BLaER1 treated with 17β-estradiol and CSF1 and Interleukin-3, amounts not matched to agents 10 nM and 100 nM (cell line): ENCODE data around the gene RBBP7.

Source experiments
- H3K27ac ChIP-seq, 11 experiments: shearing (Covaris generic); formaldehyde crosslinking; 2 replicates each; pipeline ENCODE4 v1.8.1; 2022
- H3K27me3 ChIP-seq, 11 experiments: shearing (Covaris generic); formaldehyde crosslinking; 2 replicates each; pipeline ENCODE4 v1.8.1; 2022
- H3K36me3 ChIP-seq, 11 experiments: shearing (Covaris generic); formaldehyde crosslinking; 2 replicates each; pipeline ENCODE4 v1.8.1; 2022
- H3K4me1 ChIP-seq, 10 experiments: shearing (Covaris generic); formaldehyde crosslinking; 2 replicates each; pipeline ENCODE4 v1.8.1; 2022
- H3K4me2 ChIP-seq, 11 experiments: shearing (Covaris generic); formaldehyde crosslinking; 2 replicates each; pipeline ENCODE4 v1.8.1; 2022
- H3K4me3 ChIP-seq, 10 experiments: shearing (Covaris generic); formaldehyde crosslinking; 2 replicates each; pipeline ENCODE4 v1.8.1; 2022
- H3K9ac ChIP-seq, 11 experiments: shearing (Covaris generic); formaldehyde crosslinking; 2 replicates each; pipeline ENCODE4 v1.8.1; 2022
- H3K9me3 ChIP-seq, 11 experiments: shearing (Covaris generic); formaldehyde crosslinking; replicated peaks in 1 of 11; 2 replicates each; pipeline ENCODE4 v1.8.1; 2022
- H4K20me1 ChIP-seq, 11 experiments: shearing (Covaris generic); formaldehyde crosslinking; 2 replicates each; pipeline ENCODE4 v1.8.1; 2022
- Cebpa-rat ChIP-seq, 11 experiments: shearing (Covaris generic); IDR thresholded peaks; 2 replicates each; pipeline ENCODE4 v1.8.1; 2022

The RBBP7 gene

DNA sequence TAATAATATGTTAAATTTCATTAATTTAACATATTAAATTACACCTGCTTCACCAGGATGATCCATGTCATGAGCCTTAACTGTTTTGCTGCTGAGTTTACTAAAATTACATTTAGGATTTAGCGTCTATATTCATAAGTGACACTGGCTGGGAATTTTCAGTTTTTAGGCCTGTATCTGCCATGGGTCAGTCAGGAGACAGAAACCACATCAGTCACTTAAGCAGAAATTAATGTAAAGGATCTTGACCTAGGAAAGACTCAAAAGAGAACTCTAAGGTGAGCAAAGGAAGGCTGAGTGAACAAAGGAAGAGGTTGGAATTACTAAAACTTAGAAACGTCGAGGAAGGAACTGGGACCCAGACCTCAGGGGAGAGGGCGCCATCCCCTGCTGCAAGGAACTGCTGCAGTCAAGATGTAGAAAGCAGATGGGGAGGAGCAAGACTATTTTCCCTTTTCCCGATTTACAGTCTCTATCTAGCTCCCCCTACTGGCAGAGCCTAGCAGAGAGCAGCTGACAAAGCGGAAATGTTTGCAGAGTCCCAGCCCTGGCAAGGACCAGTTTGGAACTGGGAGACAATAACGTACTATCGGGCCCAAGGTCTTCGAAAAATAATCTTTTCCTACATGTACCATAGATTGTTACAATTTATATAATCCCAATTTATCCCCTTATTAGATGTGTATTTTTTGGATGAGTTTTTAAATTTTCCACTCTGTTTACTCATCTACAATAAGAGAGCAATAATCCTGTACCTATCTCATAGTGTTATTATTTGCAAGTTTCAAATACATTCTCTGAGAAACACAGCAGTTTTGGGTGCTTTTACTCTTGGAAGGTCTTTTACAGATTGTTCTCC lies 22.6 kb upstream of the RBBP7 start:
- H3K27ac ChIP-seq: no peak overlapping the region
- H3K4me2 ChIP-seq: no peak overlapping the region
- no peaks in the 10 kb centered on the region for H3K9me3 ChIP-seq
- no peaks in the 10 kb centered on the region for H4K20me1 ChIP-seq
- no peak overlapping the region for H3K9ac ChIP-seq
- no peak for TF ChIP-seq Cebpa-rat (IDR thresholded peaks at IDR 0.05)
- H3K4me3 ChIP-seq: no peak overlapping the region
- 0 out of 20 replicates have a peak, but pooled peaks cover 0 to 3% (median 0%) of the 10 kb centered on the region in 10 experiments for H3K4me1 ChIP-seq
- H3K27me3 ChIP-seq: peaks cover 14 to 65% (median 42%) of the 10 kb centered on the region in 11 experiments; a peak in 21 of 22 replicates
- H3K36me3 ChIP-seq: no peaks in the 10 kb centered on the region

GRCh38 chrX:16885628-16886027 lies 15.5 kb upstream of the RBBP7 start:
- no peaks in the 10 kb centered on the region for H3K36me3 ChIP-seq
- H4K20me1 ChIP-seq: no peaks in the 10 kb centered on the region
- no peak overlapping the region for H3K27ac ChIP-seq
- H3K9me3 ChIP-seq: no peaks in the 10 kb centered on the region
- H3K27me3 ChIP-seq: peaks cover 19 to 62% (median 54%) of the 10 kb centered on the region in 11 experiments; a peak in 21 of 22 replicates
- H3K4me3 ChIP-seq: no peak overlapping the region
- H3K4me2 ChIP-seq: peak overlapping the region in 1 of 11 experiments; percentile 22; a peak in 1 of 22 replicates
- H3K4me1 ChIP-seq: peaks cover 4 to 9% (median 5%) of the 10 kb centered on the region in 10 experiments; a peak in 10 of 20 replicates
- H3K9ac ChIP-seq: no peak overlapping the region
- TF ChIP-seq Cebpa-rat (IDR thresholded peaks at IDR 0.05): no peak

DNA sequence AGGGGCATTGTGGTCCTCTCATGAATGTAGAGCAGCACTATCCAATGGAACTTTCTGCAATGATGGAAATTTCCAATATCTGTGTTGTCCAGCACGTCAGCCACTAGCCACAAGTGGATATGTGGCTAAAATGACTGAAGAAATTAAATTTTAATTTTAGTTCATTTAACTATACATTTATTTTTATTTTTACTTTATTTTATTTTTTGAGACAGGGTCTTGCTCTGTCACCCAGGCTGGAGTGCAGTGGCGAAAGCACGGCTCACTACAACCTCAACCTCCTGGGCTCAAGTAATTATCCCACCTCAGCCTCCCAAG lies 13.3 kb upstream of the RBBP7 start:
- H3K36me3 ChIP-seq: no peaks in the 10 kb centered on the region
- peak overlapping the region in 5 of 11 experiments; percentile 65 to 82 (median 73); a peak in 5 of 22 replicates for H3K4me2 ChIP-seq
- H3K4me1 ChIP-seq: peaks cover 4 to 9% (median 5%) of the 10 kb centered on the region in 10 experiments; a peak in 10 of 20 replicates
- no peak overlapping the region; a peak in 1 of 22 replicates for H3K9ac ChIP-seq
- H3K27ac ChIP-seq: no peak overlapping the region
- peaks cover 19 to 64% (median 55%) of the 10 kb centered on the region in 11 experiments for H3K27me3 ChIP-seq
- H4K20me1 ChIP-seq: no peaks in the 10 kb centered on the region
- no peak for TF ChIP-seq Cebpa-rat (IDR thresholded peaks at IDR 0.05)
- H3K4me3 ChIP-seq: peak overlapping the region in 1 of 10 experiments; percentile 57; a peak in 2 of 20 replicates
- H3K9me3 ChIP-seq: no peaks in the 10 kb centered on the region

DNA sequence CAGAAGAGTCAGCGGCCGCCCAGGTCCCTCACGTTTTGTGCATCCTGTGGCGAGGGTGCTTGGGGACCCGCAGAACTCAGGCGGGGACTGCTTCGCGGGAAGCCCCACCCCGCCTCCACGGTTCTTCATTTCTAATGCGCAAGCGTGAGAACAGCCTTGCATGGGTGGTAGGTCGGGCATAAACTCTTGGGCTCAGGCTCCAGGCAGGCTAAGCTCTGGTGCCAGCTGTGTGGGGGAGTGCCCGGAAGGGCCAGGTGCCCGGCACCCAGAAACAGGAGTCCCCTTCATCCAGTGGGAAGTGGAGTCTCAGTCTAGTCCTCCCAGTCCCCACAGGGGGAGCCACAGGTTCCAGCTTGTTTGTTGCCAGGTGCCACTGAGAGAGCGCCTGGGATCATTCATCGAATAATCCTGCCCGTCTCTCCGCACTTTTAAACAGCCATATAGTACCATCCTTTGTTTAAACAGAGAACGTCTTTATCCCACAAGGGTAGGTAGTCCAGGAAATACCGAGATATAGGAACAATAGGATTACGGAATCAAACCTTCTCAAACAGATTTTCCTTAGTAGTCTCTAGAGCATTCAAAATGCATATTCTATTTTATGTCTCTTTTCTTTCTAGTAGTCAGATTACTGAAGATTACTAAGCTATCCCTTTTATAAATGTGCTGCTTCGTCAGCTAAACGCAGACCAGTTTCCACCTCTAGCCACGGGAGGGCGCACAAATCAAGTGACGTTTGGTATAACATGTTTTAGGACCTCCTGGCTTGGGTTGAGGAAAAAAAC lies 12.7 kb upstream of the RBBP7 start:
- Histone ChIP-seq H3K36me3 (no peaks in the 10 kb centered on the region), H3K4me2 (peak overlapping the region; percentile 59 to 86 (median 73)), H3K27ac (peak overlapping the region in 10 of 11 experiments; percentile 22 to 66 (median 56); a peak in 16 of 22 replicates), H3K9me3 (no peaks in the 10 kb centered on the region), H4K20me1 (no peaks in the 10 kb centered on the region), H3K4me3 (peak overlapping the region; percentile 49 to 68 (median 59)), H3K9ac (peak overlapping the region; percentile 40 to 75 (median 66); a peak in 20 of 22 replicates), H3K4me1 (peaks cover 4 to 9% (median 5%) of the 10 kb centered on the region in 10 experiments; a peak in 10 of 20 replicates), H3K27me3 (peaks cover 25 to 65% (median 53%) of the 10 kb centered on the region in 11 experiments)
- TF ChIP-seq Cebpa-rat (IDR thresholded peaks at IDR 0.05): no peak

- no peaks in the 10 kb centered on the region for H4K20me1 ChIP-seq
- H3K4me3 ChIP-seq: peak overlapping the region; percentile 49 to 68 (median 59); a peak in 19 of 20 replicates
- peaks cover 25 to 65% (median 53%) of the 10 kb centered on the region in 11 experiments for H3K27me3 ChIP-seq
- no peaks in the 10 kb centered on the region for H3K36me3 ChIP-seq
- H3K9ac ChIP-seq: peak overlapping the region in 7 of 11 experiments; percentile 40 to 75 (median 65); a peak in 10 of 22 replicates
- peaks cover 4 to 9% (median 5%) of the 10 kb centered on the region in 10 experiments; a peak in 10 of 20 replicates for H3K4me1 ChIP-seq
- no peaks in the 10 kb centered on the region for H3K9me3 ChIP-seq
- no peak for TF ChIP-seq Cebpa-rat (IDR thresholded peaks at IDR 0.05)
- peak overlapping the region; percentile 59 to 86 (median 73) for H3K4me2 ChIP-seq
- peak overlapping the region in 7 of 11 experiments; percentile 51 to 66 (median 60); a peak in 7 of 22 replicates for H3K27ac ChIP-seq
These were observed 12.0 kb upstream of the RBBP7 start for GRCh38 chrX:16882169-16882568.

GRCh38 chrX:16876696-16877095 lies 6.5 kb upstream of the RBBP7 start:
- H3K36me3 ChIP-seq: no peaks in the 10 kb centered on the region
- peaks cover 35 to 82% (median 60%) of the 10 kb centered on the region in 11 experiments for H3K27me3 ChIP-seq
- H4K20me1 ChIP-seq: no peaks in the 10 kb centered on the region
- no peak overlapping the region for H3K4me3 ChIP-seq
- H3K4me1 ChIP-seq: peaks cover 0 to 5% (median 2%) of the 10 kb centered on the region in 10 experiments; a peak in 12 of 20 replicates
- no peaks in the 10 kb centered on the region for H3K9me3 ChIP-seq
- no peak overlapping the region for H3K9ac ChIP-seq
- no peak overlapping the region for H3K4me2 ChIP-seq
- no peak for TF ChIP-seq Cebpa-rat (IDR thresholded peaks at IDR 0.05)
- no peak overlapping the region for H3K27ac ChIP-seq

- no peak overlapping the region for H3K4me3 ChIP-seq
- no peak overlapping the region for H3K9ac ChIP-seq
- no peak for TF ChIP-seq Cebpa-rat (IDR thresholded peaks at IDR 0.05)
- H3K4me2 ChIP-seq: 0 out of 22 replicates have a peak overlapping the region, but pooled peaks of 1 of the 11 experiments have one; percentile 23
- peaks cover 0 to 18% (median 11%) of the 10 kb centered on the region in 11 experiments; a peak in 15 of 22 replicates for H3K9me3 ChIP-seq
- H3K27ac ChIP-seq: no peak overlapping the region
- no peaks in the 10 kb centered on the region for H3K36me3 ChIP-seq
- H3K4me1 ChIP-seq: peaks cover 5 to 12% (median 11%) of the 10 kb centered on the region in 10 experiments; a peak in 16 of 20 replicates
- H3K27me3 ChIP-seq: peaks cover 53 to 85% (median 75%) of the 10 kb centered on the region in 11 experiments
- H4K20me1 ChIP-seq: peaks cover 0 to 3% (median under 1%) of the 10 kb centered on the region in 11 experiments; a peak in 8 of 22 replicates
These were observed 4.4 kb upstream of the RBBP7 start for GRCh38 chrX:16874458-16875095.

DNA sequence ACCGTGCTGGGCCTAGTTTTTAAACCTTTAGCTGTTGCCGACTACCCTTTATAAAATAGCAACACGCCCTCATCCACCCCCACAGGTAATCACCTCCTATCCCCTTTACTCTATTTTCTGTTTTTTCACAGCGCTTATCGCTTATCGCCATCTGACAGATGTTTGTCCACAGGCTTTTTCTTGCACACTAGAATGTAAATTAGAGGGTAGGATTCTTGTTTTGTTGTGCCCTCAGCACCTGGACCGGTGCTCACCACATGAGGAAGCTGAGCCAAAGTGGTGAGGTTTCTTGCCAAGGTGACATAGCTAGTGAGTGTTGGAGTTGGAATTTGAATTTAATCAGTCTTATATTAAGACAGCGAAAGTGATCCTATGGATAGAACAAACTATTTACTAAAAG lies 2.9 kb upstream of the RBBP7 start:
- no peak overlapping the region for H3K27ac ChIP-seq
- no peak overlapping the region for H3K4me2 ChIP-seq
- peaks cover 0 to 17% (median 14%) of the 10 kb centered on the region in 11 experiments; a peak in 18 of 22 replicates for H4K20me1 ChIP-seq
- H3K4me3 ChIP-seq: no peak overlapping the region
- peaks cover 7 to 19% (median 15%) of the 10 kb centered on the region in 10 experiments; a peak in 17 of 20 replicates for H3K4me1 ChIP-seq
- H3K9ac ChIP-seq: no peak overlapping the region
- TF ChIP-seq Cebpa-rat (IDR thresholded peaks at IDR 0.05): no peak
- peaks cover 0 to 6% (median 0%) of the 10 kb centered on the region in 11 experiments; a peak in 4 of 22 replicates for H3K36me3 ChIP-seq
- peaks cover 0 to 21% (median 11%) of the 10 kb centered on the region in 11 experiments; a peak in 15 of 22 replicates for H3K9me3 ChIP-seq
- peaks cover 49 to 86% (median 75%) of the 10 kb centered on the region in 11 experiments for H3K27me3 ChIP-seq
